ENCODE results near the gene C7orf33.
"Not testable (repeated sequence)": the region's sequence is repeated elsewhere in the genome, so short reads cannot be mapped to it uniquely, and the experiment has no call there.

The C7orf33 gene, protein sequence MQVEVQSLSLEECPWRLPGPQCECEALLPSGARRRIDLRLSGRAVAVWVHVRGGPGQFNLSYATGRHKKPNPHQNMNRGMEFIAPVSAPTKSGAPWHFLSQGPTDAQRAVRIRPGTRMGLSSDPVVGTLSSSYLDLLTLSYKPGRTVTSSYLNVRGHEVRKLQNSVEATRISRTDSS

DNA sequence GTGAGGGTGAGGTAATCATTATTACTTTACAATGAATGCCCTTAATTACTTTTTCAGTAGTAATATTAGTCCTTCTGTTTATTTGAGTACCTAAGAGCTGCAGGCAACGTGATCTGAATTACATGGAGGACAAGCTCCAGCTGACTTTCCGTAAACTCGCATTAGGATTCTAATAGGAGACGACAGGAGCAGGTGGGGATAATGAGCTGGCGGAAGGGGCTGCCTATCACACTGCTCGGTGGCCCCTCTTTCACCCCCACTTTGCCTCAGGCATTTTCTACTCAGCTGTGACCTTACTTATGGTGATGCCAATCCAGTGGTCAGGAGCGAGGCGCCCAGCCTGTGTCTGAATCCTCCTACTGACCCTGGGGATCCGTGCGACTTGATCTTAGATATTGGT is at the start of gene C7orf33:
Gene C7orf33, plus strand, starts transcription at position 296 of the 400 bp plus-strand sequence. CDS start 160 bp downstream, outside the sequence.
- no peak for DNase-seq

DNA sequence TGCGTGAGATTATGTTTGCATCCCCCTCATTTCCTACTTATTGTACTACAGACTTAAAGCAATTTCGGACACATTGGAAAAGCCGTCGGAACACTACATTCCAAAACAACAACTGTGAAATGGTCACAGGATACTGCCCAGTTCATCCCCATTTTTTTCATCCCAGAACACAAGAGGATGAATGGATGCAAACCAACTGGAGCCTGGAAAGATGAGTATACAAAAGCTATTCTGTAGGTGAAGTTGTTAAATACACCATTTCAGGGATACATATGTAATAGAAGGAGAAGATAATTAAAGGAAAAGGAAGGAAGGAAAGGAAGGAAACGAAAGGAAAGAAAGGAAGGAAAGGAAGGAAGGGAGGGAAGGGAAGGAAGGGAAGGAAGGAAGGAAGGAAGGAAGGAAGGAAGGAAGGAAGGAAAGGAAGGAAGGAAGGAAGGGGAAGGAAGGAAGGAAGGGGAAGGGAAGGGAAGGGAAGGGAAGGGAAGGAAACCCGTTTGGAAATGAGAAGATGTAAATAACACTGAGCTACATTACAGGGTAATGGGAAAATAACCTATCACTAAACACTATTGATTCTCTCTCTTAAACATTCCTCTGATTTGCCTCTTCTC is 48.6 kb upstream of the C7orf33 start:
- no peak for DNase-seq

DNA sequence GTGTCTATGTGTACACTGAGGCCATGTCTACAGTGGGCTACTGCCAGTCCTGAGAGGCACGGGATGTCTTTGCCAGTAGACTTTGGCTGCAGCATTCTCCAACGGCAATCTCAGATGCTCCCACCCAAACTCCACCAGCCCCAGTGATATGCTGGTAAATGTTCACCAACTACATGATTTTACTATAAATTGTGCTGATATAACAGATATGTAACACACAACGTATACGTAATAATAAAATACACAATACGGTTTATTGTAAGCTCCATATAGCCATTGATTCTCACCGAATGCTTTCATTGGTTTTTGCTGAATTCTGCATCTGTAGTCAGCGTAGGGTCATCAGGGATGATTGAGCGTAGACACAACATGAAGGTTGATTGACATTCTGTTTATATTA is 47.3 kb upstream of the C7orf33 start:
- no peak for DNase-seq

DNA sequence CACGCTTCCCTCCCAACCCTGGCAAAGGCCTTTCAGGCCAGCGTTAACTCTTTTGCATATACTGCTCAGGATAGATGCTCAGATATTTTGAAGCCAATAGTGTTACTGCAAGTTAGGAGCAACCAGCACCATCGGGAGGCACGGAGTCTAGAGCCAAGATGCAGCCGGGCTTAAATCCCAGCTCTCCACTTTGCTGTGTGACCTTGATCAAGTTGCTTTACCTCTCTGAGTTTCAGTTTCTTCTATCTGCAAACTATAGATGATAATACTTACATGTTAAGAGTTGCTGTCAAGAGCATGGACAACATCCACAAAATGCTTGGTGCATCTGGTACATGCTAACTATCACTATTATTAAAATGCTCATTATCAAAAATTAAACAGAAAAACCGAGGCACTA is 45.4 kb upstream of the C7orf33 start:
- DNase-seq = no peak

DNA sequence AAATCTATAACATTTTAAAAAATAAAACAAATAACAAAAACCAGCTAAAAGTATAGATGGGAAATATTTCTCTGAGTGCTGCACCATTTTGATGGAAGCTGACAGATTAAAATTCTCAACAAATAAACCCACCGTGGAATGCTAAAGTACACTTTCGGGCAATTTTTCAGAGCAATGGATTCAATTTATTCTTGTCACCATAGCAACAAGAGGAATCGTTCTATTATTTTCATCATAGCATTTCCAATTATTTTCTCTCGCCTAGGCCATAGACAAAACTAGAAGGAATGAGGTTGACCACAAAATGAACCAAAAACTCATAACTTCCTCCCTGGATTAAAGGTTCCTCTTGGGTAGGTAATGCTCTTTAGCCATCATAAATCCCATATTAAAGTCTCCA is 44.6 kb upstream of the C7orf33 start:
- no peak for DNase-seq

DNA sequence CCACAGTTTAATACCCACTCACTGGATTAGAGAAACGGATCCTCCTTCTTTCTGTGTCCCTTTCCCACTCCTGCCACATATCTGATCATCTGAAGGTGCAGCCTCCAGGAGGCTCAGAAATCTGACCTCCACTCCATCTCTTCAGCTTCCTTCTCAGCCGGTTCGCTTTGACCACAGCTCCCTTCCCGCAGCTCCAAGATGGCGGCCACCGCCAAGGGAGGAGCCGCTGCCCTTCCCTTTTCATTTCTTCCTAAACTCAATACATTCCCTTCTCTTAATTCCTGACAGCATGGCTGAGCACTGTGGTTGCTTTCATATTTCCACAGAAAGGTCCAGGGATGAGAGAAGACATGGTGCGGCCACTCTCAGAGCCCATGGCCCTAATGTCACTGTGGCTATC is 43.7 kb upstream of the C7orf33 start:
- no peak for DNase-seq

DNA sequence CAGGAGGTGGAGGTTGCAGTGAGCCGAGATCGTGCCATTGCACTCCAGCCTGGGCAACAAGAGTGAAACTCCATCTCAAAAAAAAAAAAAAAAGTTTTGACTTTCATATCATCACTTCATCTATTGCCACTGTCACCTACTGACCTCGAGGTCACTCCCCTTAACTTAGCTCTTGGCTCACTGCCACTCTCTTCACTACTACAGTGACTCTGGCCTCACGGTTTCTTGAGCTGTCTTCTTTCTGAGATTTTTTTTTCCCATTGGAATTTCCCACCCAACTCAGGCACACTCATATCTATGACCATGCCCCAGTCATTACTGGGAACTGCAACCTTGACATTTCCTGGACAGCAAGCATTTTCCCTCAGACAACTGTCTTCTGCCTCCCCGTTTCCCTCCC is 42.6 kb upstream of the C7orf33 start:
- DNase-seq = no peak

DNA sequence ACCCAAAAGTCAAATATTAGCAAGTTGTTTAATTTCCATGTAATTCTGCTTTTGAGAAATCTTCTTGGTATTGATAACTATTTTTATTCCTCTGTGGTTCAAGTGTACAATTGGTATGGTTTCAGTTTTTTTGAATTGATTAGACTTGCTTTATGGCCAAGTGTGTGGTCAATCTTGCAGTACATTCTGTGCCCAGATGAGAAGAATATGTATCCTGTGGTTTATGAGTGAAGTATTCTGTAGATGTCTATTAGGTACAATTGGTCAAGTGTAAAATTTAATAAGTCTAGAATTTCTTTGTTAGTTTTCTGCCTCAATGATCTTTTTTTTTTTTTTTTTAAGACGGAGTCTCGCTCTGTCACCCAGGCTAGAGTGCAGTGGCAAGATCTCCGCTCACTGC is 36.6 kb upstream of the C7orf33 start:
- DNase-seq = no peak

DNA sequence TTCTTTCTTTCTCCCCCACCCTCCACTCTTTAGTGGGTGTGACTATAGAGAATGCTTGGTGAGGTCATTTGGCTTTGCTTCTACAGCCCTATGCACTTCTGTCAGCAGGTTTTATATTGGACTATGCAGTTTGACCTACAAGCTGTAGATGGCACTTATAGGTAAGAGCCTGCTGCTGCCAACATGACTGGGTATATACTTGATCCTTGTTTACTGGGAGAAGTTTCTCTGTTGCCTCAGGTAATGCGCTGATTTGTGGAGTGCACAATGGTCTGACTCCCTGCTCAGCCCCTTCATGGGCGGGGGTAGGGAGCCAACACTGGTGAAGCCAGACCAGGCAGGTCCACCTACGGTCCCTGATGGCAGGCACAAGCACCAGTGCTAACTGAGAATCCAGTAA is 33.7 kb upstream of the C7orf33 start:
- DNase-seq = no peak

DNA sequence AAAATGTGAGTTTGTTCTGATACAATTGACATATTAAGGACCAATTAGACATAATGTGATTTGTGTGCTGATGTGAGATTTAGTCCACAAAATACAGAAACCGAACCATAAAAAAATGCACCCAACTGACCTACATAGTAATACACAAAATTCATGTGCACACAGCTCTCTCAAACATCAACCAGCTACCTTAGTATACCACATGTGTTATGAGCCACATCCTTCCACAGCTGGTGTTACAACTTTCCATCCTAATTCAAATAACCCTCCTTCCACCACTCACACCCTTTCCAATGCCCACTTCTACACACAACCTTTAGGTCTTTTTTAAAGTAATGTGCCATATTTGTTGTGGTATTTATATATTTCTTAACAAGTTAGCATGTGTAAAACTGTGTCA is 31.7 kb upstream of the C7orf33 start:
- DNase-seq = no peak

DNA sequence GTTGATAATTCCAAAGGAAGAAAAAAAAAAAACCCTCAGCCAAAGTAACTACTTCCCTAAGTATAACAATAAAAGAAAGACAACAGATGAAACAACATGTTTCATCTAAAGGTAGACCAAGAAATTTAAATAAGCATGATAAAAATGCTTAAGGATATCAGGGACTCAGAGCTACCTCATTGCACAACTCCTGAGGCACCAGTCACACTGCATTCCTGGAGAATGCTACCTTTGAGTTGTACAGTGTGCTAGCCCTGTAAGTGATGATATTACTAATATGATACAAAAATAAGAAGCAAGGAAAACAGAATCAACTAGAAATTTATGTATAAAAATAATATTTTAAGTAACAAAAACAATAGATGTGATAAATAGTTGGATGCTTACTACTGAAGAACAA is 29.5 kb upstream of the C7orf33 start:
- no peak for DNase-seq

DNA sequence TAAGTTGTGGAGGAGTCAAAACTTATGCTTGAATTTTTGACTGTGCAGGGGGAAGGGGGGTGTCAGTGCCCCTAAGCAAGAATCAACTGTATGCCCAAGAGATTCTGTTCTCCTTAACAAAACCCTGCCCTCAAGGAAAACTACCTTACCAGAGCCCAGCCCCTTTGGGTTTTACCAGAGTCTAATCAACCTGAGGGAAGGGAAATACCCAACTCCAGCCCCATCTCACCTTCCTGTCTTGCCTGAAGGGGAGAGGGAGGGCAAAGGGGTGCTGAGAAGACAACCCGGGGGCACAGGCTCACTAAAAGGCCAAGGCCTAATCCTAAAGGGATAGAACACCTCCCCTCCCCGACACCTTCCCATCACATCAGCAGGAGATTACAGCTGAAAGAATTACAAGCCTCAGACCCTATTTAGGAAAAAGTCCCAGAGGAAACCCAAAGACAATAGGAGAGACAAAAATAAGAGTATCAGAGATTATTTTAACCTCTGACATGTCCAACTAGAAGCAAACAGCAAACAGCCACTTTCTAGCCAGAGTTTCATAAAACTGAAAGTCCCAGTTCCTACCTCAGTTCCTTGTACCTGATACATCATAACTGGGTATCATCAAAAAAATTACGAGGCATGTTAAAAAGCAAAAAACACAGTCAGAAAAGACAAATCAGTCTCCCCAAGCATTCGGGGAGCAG is 26.8 kb upstream of the C7orf33 start:
- DNase-seq = no peak

DNA sequence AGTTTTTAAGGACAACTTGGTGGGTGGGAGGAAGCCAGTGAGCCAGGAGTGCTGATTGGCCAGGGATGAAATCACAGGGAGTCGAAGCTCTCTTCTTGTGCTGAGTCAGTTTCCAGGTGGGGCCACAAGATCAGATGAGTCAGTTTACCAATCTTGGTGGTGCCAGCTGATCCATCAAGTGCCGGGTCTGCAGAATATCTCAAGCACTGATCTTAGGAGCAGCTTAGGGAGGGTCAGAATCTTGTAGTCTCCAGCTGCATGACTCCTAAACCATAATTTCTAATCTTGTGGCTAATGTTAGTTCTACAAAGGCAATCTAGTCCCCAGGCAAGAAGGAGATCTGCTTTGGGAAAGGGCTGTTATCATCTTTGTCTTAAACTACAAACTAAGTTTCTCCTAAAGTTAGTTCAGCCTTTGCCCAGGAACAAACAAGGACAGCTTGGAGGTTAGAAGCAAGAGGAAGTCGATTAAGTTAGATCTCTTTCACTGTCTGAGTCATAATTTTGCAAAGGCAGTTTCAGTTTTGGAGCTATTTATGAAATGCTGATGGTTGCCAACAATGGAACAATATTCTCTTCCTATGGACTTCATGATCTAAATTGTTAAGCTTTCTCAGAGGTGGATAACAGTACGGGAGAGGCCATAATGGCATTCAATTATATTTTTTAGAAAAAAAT is 26.2 kb upstream of the C7orf33 start:
- DNase-seq = peak; percentile 6 to 11

DNA sequence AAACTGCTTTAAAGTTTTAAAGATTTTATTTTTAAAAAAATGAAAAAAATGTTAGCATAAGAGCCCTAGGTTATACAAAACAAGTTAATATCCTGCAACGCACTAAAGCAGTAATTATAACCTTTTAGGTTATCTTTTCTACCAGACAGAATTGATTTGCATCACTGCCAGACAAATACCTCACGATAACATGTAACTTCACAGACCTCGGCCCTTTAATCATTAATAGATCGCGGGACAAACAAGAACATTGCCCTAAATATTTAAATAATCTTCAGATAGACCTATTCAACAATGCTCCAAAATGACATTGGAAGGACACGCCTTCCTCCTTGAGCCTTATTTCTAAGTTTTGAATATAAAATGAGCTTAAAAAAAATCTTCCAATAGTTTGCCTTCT is 23.8 kb upstream of the C7orf33 start:
- no peak for DNase-seq

DNA sequence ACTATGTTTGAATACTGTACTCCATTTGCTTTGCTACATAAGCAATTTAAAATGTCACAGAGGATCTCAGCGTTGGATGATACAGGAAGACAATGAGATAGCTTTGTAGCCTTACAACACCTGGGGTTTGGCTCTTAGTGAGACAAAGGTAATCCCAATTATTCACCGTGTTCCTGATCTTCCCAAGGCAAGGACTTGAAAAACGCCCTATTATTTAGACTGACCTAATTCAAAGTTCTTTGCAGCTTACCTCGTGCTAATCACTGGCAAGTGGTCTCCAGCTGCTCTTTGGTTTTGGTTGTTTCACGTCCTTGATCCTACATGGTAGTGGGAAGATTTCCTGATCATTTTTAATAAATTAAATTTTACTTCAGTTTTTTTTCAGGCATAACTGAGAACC is 23.0 kb upstream of the C7orf33 start:
- DNase-seq = no peak

DNA sequence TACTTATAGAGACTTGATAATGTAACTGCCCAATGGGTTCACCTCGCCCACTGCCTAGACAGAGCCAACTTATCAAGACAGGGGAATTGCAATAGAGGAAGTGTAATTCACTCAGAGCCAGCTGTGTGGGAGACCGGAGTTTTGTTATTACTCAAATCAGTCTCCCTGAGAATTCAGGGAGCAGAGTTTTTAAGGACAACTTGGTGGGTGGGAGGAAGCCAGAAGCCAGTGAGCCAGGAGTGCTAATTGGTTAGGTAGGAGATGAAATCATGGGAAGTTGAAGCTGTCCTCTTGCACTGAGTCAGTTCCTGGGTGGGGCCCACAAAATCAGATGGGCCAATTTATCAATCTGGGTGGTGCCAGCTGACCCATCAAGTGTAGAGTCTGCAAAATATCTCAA is 20.1 kb upstream of the C7orf33 start:
- no peak for DNase-seq

DNA sequence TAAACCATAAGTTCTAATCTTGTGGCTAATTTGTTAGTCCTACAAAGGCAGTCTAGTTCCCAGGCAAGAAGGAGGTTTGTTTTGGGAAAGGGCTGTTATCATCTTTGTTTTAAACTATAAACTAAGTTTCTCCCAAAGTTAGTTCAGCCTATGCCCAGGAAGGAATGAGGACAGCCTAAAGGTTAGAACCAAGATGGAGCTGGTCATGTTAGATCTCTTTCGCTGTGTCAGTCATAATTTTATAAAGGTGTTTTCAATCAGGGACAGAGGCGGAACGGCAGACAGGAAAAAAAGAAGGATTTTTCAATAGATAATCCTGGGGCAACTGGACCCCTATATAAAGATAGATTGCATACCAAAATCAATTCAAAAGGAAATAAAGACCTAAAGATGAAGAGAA is 19.6 kb upstream of the C7orf33 start:
- not testable (repeated sequence) for DNase-seq

DNA sequence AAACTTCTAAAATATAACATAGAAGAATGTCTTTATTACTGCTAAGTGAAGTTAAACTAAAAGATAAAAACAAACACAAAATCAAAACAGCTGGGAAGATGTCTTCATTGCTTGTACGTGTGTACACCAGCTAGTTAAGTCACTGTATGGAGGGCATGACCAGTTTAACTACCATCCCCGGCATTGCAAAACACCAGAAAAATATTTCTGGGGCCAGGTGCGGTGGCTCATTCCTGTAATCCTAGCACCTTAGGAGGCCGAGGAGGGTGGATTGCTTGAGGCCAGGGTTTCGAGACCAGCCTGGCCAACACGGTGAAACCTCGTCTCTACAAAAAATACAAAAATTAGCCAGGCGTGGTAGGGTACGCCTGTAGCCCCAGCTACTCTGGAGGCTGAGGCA is 19.2 kb upstream of the C7orf33 start:
- DNase-seq = no peak

DNA sequence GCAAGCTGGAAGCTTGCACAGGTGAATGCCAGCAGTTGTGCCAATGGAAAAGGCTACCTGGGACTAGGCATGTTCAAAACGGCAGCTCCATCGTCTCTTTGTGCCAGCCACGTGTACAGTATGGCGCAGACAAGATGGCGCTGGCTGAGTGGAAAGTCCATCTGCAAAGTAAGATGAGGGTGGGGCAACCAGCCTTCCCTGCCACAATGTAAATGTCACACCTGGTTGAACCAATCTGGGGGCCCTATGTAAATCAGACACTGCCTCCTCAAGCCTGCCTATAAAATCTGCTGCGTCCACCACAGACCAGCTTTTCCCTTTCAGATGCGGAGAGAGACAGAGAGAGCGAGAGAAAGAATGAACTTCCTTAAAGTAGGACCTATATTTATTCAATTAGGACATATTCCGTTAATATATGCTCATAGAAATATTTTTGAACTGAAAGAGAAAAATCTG is 18.5 kb upstream of the C7orf33 start:
- no peak for DNase-seq

DNA sequence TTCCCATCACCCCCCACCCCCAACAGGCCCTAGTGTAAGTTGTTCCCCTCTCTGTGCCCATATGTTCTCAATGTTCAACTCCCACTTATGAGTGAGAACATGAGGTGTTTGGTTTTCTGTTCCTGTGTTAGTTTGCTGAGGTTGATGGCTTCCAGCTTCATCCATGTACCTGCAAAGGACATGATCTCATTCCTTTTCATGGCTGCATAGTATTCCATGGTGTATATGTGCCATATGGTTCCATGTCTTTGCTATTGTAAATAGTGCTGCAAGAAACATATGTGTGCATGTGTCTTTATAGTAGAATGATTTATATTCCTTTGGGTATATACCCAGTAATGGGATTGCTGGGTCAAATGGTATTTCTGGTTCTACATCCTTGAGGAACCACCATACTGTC is 17.0 kb upstream of the C7orf33 start:
- not testable (repeated sequence) for DNase-seq

DNA sequence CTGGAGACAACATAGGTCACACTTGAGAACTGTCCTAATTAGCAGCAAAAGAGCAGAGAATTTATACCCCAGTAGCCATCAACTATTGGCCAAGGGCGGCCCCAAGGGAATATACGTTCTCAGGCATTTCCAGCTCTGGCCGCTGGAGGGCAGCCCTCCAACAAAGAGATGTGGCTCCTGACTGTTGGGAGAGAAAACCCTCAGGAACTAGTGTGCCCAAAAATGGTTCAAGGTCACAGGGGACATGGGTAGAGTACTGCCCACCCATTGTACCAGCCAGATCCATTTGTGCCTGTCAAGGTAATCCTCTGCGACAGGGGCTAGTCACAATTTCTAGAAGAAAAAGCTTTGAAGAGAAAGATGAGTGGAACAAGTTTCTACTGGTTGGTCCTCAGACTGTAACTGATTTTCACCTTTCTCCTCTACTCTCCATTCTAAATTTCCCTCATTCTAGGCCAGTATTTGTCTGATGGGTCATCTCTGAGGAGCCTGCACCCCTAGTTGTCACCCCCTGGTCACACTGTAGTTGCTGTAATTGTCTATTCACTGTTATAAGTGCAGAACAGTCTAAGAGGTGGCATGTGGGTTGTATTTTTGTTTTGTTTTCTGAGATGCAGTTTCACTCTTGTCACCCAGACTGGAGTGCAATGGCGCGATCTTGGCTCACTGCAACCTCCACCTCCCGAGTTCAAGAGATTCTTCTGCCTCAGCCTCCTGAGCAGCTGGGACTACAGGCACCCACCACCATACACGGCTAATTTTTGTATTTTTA is 14.7 kb upstream of the C7orf33 start:
- peak; percentile 70 to 72 for DNase-seq

DNA sequence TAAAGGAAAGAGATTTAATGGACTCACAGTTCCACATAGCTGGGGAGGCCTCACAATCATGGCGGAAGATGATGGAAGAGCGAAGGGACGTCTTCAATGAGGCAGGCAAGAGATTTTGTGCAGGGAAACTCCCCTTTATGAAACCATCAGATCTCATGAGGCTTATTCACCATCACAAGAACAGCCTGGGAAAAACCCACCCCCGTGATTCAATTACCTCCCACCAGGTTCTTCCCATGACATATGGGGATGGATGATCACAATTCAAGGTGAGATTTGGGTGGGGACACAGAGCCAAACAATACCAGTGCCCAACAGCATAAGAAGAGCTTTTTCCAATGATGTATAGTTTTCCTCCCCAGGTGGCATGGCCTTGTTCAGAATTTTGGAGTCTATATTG is 11.2 kb upstream of the C7orf33 start:
- no peak for DNase-seq

DNA sequence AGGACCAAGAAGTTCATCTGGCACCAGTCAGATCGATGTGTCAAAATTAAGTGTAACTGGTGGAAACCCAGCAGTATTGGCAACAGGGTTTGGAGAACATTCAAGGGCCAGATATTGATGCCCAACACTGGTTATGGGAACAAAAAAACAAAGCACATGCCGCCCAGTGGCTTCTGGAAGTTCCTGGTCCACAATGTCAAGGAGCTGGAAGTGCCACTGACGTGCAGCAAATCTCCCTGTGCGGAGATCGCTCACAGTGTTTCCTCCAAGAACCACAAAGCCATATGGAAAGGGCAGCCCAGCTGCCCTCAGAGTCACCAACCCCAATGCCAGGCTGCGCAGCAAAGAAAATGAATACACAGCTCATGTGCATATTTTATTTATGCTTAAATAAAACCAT is 10.1 kb upstream of the C7orf33 start:
- no peak for DNase-seq
